Stimulated activated naive B cell treated with anti-CD40 and anti-IgM and Interleukin-4, amounts not matched to agents 10 μg/mL and 1 μg/mL and 100 μg/mL, for 72 hours (primary cell): ENCODE results near the gene TCF4.

Source experiments
- ATAC-seq, 2 donors: fragments of 150-1000 bp; cut with Tn5 transposase; replicated peaks; 2 replicates each; pipeline ENCODE4 v1.10.0; 2021; ENCODE audit warnings: moderate library complexity in 1 of 2
- DNase-seq: peaks from one replicate; pipeline ENCODE4 v3.0.0; 2021
- H3K27ac Mint-ChIP-seq: one replicate; pipeline ENCODE4 v1.8.0; 2022; ENCODE audit warnings: mild to moderate bottlenecking, mixed read lengths
- H3K27me3 Mint-ChIP-seq, 2 donors: one replicate each; pipeline ENCODE4 v1.8.0; 2022; ENCODE audit warnings: mixed read lengths in 2 of 2
- H3K36me3 Mint-ChIP-seq, 2 donors: one replicate each; pipeline ENCODE4 v1.8.0; 2022; ENCODE audit warnings: mixed read lengths in 2 of 2, mild to moderate bottlenecking in 1 of 2
- H3K4me1 Mint-ChIP-seq, 2 donors: one replicate each; pipeline ENCODE4 v1.8.0; 2022; ENCODE audit warnings: mixed read lengths in 2 of 2, mild to moderate bottlenecking in 1 of 2
- H3K4me3 Mint-ChIP-seq, 2 donors: one replicate each; pipeline ENCODE4 v1.8.0; 2022; ENCODE audit warnings: mild to moderate bottlenecking in 2 of 2, mixed read lengths in 2 of 2, moderate library complexity in 1 of 2
- H3K9me3 Mint-ChIP-seq, 2 donors: one replicate each; pipeline ENCODE4 v1.8.0; 2022; ENCODE audit warnings: mixed read lengths in 2 of 2, mild to moderate bottlenecking in 1 of 2

The TCF4 gene

GRCh38 chr18:55318951-55319441 lies 269.0 kb downstream of the TCF4 start:
- DNase-seq (no peak), ATAC-seq (no peak)
- Mint-ChIP-seq H3K27ac (peak overlapping the region; percentile 87), H3K4me3 (peak overlapping the region; percentile 81 to 86), H3K9me3 (no peaks in the 10 kb centered on the region), H3K27me3 (no peaks in the 10 kb centered on the region), H3K36me3 (peaks cover 24 to 35% of the 10 kb centered on the region in 2 donors), H3K4me1 (peaks cover 21 to 50% of the 10 kb centered on the region in 2 donors)

GRCh38 chr18:55317864-55318263 lies 270.1 kb downstream of the TCF4 start:
- peak overlapping the region; percentile 81 to 86 for H3K4me3 Mint-ChIP-seq

GRCh38 chr18:55317324-55317723 lies 270.7 kb downstream of the TCF4 start:
- Mint-ChIP-seq H3K9me3 (no peaks in the 10 kb centered on the region), H3K4me1 (peaks cover 22 to 58% of the 10 kb centered on the region in 2 donors), H3K27me3 (no peaks in the 10 kb centered on the region), H3K4me3 (peak overlapping the region; percentile 81 to 86), H3K27ac (peak overlapping the region; percentile 75), H3K36me3 (peaks cover 29 to 35% of the 10 kb centered on the region in 2 donors)
- ATAC-seq, result no peak
- no peak for DNase-seq

More at GRCh38 chr18:55317864-55318263, 270.1 kb downstream of the TCF4 start:
- Mint-ChIP-seq H3K4me1 (peaks cover 20 to 52% of the 10 kb centered on the region in 2 donors), H3K27ac (peak overlapping the region; percentile 75), H3K36me3 (peaks cover 29 to 35% of the 10 kb centered on the region in 2 donors), H3K9me3 (no peaks in the 10 kb centered on the region), H3K27me3 (no peaks in the 10 kb centered on the region)
- DNase-seq, result no peak
- no peak for ATAC-seq

GRCh38 chr18:55316486-55317184 lies 271.4 kb downstream of the TCF4 start:
- ATAC-seq, result no peak
- DNase-seq, result no peak
- H3K4me1 Mint-ChIP-seq, result peaks cover 25 to 65% of the 10 kb centered on the region in 2 donors
- H3K27ac Mint-ChIP-seq, result peak overlapping the region; percentile 86
- H3K9me3 Mint-ChIP-seq, result no peaks in the 10 kb centered on the region
- peak overlapping the region; percentile 82 to 83 for H3K4me3 Mint-ChIP-seq
- H3K36me3 Mint-ChIP-seq, result peaks cover 29 to 37% of the 10 kb centered on the region in 2 donors
- no peaks in the 10 kb centered on the region for H3K27me3 Mint-ChIP-seq

- no peaks in the 10 kb centered on the region for H3K27me3 Mint-ChIP-seq
- H3K9me3 Mint-ChIP-seq, result no peaks in the 10 kb centered on the region
- peak overlapping the region; percentile 66 for H3K27ac Mint-ChIP-seq
- peaks cover 36 to 84% of the 10 kb centered on the region in 2 donors for H3K4me1 Mint-ChIP-seq
- no peak for DNase-seq
- H3K4me3 Mint-ChIP-seq, result peak overlapping the region; percentile 64 to 73
- peak; percentile 29 to 55 for ATAC-seq
- H3K36me3 Mint-ChIP-seq, result peaks cover 37 to 43% of the 10 kb centered on the region in 2 donors
Observed at GRCh38 chr18:55314615-55315237, 273.3 kb downstream of the TCF4 start.

GRCh38 chr18:55314031-55314430 lies 274.0 kb downstream of the TCF4 start:
- ATAC-seq (no peak), DNase-seq (no peak)
- H3K27ac Mint-ChIP-seq, result no peak overlapping the region
- peaks cover 36 to 83% of the 10 kb centered on the region in 2 donors for H3K4me1 Mint-ChIP-seq
- H3K9me3 Mint-ChIP-seq, result no peaks in the 10 kb centered on the region
- H3K36me3 Mint-ChIP-seq, result peaks cover 32 to 37% of the 10 kb centered on the region in 2 donors
- no peaks in the 10 kb centered on the region for H3K27me3 Mint-ChIP-seq
- H3K4me3 Mint-ChIP-seq, result no peak overlapping the region

GRCh38 chr18:55310863-55311262 lies 277.1 kb downstream of the TCF4 start:
- H3K27ac Mint-ChIP-seq, result peak overlapping the region; percentile 0

GRCh38 chr18:55310044-55310676 lies 277.8 kb downstream of the TCF4 start:
- ATAC-seq, result no peak
- Mint-ChIP-seq H3K27ac (no peak overlapping the region), H3K36me3 (peaks cover 29 to 44% of the 10 kb centered on the region in 2 donors), H3K4me1 (peaks cover 37 to 90% of the 10 kb centered on the region in 2 donors), H3K27me3 (no peaks in the 10 kb centered on the region), H3K9me3 (no peaks in the 10 kb centered on the region), H3K4me3 (no peak overlapping the region)
- no peak for DNase-seq

More at GRCh38 chr18:55310863-55311262, 277.1 kb downstream of the TCF4 start:
- no peak for DNase-seq
- no peak overlapping the region for H3K4me3 Mint-ChIP-seq
- H3K9me3 Mint-ChIP-seq, result no peaks in the 10 kb centered on the region
- H3K27me3 Mint-ChIP-seq, result no peaks in the 10 kb centered on the region
- peaks cover 30 to 44% of the 10 kb centered on the region in 2 donors for H3K36me3 Mint-ChIP-seq
- H3K4me1 Mint-ChIP-seq, result peaks cover 39 to 89% of the 10 kb centered on the region in 2 donors
- no peak for ATAC-seq

- DNase-seq (no peak), ATAC-seq (no peak)
- Mint-ChIP-seq H3K36me3 (peaks cover 26 to 42% of the 10 kb centered on the region in 2 donors), H3K4me3 (peak overlapping the region in 1 of 2 donors; percentile 39), H3K9me3 (no peaks in the 10 kb centered on the region), H3K27ac (no peak overlapping the region), H3K27me3 (no peaks in the 10 kb centered on the region), H3K4me1 (peaks cover 36 to 88% of the 10 kb centered on the region in 2 donors)
Observed at GRCh38 chr18:55309249-55309648, 278.7 kb downstream of the TCF4 start.

GRCh38 chr18:55307505-55307904 lies 280.5 kb downstream of the TCF4 start:
- H3K4me3 Mint-ChIP-seq, result peak overlapping the region in 1 of 2 donors; percentile 28
- no peak for DNase-seq
- H3K9me3 Mint-ChIP-seq, result no peaks in the 10 kb centered on the region
- ATAC-seq, result no peak
- H3K36me3 Mint-ChIP-seq, result peaks cover 27 to 57% of the 10 kb centered on the region in 2 donors
- no peaks in the 10 kb centered on the region for H3K27me3 Mint-ChIP-seq
- peak overlapping the region; percentile 9 for H3K27ac Mint-ChIP-seq
- H3K4me1 Mint-ChIP-seq, result peaks cover 42 to 88% of the 10 kb centered on the region in 2 donors

- DNase-seq, result no peak
Observed at GRCh38 chr18:55306359-55307024, 281.5 kb downstream of the TCF4 start.

GRCh38 chr18:55302167-55302833 lies 285.7 kb downstream of the TCF4 start:
- Mint-ChIP-seq H3K9me3 (peaks cover 4 to 5% of the 10 kb centered on the region in 2 donors), H3K4me3 (no peak overlapping the region), H3K27me3 (no peaks in the 10 kb centered on the region), H3K4me1 (peaks cover 46 to 90% of the 10 kb centered on the region in 2 donors), H3K27ac (peak overlapping the region; percentile 68), H3K36me3 (peaks cover 38 to 64% of the 10 kb centered on the region in 2 donors)
- no peak for DNase-seq
- ATAC-seq, result no peak

More at GRCh38 chr18:55306359-55307024, 281.5 kb downstream of the TCF4 start:
- H3K36me3 Mint-ChIP-seq, result peaks cover 34 to 61% of the 10 kb centered on the region in 2 donors
- ATAC-seq, result peak in 1 of 2 donors; percentile 31
- peaks cover 46 to 88% of the 10 kb centered on the region in 2 donors for H3K4me1 Mint-ChIP-seq
- H3K27me3 Mint-ChIP-seq, result no peaks in the 10 kb centered on the region
- peak overlapping the region; percentile 42 for H3K27ac Mint-ChIP-seq
- H3K4me3 Mint-ChIP-seq, result no peak overlapping the region
- H3K9me3 Mint-ChIP-seq, result no peaks in the 10 kb centered on the region

- Mint-ChIP-seq H3K4me3 (no peak overlapping the region), H3K27ac (no peak overlapping the region), H3K36me3 (peaks cover 38 to 66% of the 10 kb centered on the region in 2 donors), H3K9me3 (peaks cover 4 to 5% of the 10 kb centered on the region in 2 donors), H3K4me1 (peaks cover 47 to 91% of the 10 kb centered on the region in 2 donors), H3K27me3 (no peaks in the 10 kb centered on the region)
- DNase-seq (no peak), ATAC-seq (no peak)
Observed at GRCh38 chr18:55301824-55302166, 286.2 kb downstream of the TCF4 start.
